HL-60 (cell line): ENCODE results near the gene URGCP.

Experiments used
- CTCF ChIP-seq: IDR thresholded peaks from one replicate; pipeline ENCODE4 v1.5.1; 2011; ENCODE audit warnings: low read length, control low read depth, inconsistent platforms; ENCODE audit not compliant: insufficient read depth
- POLR2AphosphoS5 ChIP-seq: IDR thresholded peaks from 2 replicates; pipeline ENCODE4 v1.6.1; 2012; ENCODE audit warnings: low read depth
- REST ChIP-seq: IDR thresholded peaks from 2 replicates; pipeline ENCODE4 v1.6.1; 2012; ENCODE audit warnings: low read depth; ENCODE audit not compliant: insufficient replicate concordance
- SPI1 ChIP-seq: IDR thresholded peaks from 2 replicates; pipeline ENCODE4 v1.6.1; 2012; ENCODE audit warnings: low read depth, mild to moderate bottlenecking, borderline replicate concordance

GRCh38 chr7:43855176-43855575 lies 51.2 kb downstream of the URGCP start:
- TF ChIP-seq CTCF: no peak
- TF ChIP-seq SPI1: no peak
- TF ChIP-seq REST: no peak
- no peak for TF ChIP-seq POLR2AphosphoS5
